LNCAP (cell line): ENCODE results near the gene SNX25.

Source experiments
- TF ChIP-seq, protein P1 (sequence below): fragments of 450-650 bp; IDR thresholded peaks from 2 replicates; pipeline ENCODE4 v1.5.1; 2017; ENCODE audit warnings: mild to moderate bottlenecking

SNX25 gene

DNA sequence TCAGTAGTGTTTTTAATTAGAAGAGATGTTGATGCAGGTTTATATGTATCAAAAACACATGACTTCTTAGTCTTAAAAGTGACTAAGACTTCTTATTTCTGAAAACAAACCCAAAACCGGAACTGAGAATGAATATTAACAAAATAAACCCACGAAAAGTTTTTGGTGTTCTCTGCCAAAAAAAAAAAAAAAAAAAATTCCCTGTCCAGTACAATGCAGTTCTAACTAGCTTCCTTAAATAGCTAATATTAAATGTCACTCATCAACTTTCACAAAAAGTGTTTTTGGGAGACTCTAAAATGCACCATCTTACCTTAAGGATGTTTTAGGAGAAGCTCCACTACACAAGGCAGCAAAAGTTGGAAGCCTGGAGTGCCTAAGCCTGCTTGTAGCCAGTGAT is 189.2 kb downstream of the SNX25 start:
- TF ChIP-seq, protein P1, sequence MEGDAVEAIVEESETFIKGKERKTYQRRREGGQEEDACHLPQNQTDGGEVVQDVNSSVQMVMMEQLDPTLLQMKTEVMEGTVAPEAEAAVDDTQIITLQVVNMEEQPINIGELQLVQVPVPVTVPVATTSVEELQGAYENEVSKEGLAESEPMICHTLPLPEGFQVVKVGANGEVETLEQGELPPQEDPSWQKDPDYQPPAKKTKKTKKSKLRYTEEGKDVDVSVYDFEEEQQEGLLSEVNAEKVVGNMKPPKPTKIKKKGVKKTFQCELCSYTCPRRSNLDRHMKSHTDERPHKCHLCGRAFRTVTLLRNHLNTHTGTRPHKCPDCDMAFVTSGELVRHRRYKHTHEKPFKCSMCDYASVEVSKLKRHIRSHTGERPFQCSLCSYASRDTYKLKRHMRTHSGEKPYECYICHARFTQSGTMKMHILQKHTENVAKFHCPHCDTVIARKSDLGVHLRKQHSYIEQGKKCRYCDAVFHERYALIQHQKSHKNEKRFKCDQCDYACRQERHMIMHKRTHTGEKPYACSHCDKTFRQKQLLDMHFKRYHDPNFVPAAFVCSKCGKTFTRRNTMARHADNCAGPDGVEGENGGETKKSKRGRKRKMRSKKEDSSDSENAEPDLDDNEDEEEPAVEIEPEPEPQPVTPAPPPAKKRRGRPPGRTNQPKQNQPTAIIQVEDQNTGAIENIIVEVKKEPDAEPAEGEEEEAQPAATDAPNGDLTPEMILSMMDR = no peak

DNA sequence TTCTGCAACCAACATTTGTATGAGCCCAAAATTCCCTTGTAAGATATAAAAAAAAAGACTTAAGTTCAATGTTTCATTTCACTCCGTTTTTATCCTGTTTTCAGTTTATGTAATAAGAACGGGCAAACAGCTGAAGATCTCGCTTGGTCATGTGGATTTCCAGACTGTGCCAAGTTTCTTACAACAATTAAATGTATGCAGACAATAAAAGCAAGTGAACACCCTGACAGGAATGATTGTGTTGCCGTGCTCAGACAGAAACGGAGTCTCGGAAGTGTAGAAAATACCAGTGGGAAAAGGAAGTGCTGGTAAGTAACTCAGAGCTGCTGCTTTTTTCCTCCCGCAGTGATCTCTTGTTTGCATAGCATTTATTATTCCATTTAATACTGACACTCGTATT is 190.1 kb downstream of the SNX25 start:
- TF ChIP-seq, protein P1 = no peak

DNA sequence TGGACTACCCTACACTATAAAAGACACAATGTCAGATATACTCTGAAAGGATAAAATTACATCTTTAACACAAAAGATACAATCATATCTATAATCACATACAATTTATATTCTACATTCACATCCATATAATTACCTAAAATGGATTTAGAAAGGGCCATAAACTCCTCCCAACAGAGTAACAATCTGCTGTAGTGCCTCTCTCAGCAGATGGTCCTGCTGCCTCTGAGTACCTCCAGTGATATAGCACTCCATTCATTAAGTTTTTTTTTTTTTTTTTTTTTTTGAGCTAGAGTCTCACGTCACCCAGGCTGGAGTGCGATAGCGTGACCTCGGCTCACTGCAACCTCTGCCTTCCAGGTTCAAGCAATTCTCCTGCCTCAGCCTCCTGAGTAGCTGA is 194.6 kb downstream of the SNX25 start:
- TF ChIP-seq, protein P1 = no peak

DNA sequence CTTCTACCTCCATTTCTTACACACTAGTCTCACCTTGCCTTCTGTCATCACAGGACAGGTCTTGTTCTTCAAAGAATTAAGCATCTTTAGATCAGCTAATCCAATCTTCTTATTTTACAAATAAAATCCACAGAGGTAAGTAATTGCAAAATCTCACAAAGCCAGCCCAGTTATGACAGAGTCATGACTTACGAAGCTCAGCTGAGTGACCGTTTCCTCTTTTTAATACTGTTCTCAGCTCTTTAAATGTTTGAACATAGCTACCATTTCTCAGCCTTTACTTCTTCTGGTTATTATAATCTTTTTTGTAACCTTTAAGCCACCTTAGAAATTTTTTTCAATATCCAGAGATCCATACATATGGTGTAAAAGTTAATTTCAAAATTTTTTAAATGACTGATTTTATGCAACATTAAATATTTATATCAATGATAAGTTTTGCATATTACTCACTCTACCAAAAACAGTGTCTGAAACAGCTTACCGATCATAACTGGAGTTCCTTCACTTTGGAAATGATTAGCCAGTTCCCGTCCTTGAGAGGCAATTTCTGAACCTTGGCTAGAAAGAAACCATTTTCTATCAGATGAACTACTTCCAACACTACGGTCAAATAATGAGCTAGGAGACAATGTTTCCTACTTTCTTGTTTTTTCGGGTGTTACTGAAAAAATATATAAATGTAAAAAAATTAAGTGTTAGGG is 196.1 kb downstream of the SNX25 start:
- TF ChIP-seq, protein P1 = no peak

DNA sequence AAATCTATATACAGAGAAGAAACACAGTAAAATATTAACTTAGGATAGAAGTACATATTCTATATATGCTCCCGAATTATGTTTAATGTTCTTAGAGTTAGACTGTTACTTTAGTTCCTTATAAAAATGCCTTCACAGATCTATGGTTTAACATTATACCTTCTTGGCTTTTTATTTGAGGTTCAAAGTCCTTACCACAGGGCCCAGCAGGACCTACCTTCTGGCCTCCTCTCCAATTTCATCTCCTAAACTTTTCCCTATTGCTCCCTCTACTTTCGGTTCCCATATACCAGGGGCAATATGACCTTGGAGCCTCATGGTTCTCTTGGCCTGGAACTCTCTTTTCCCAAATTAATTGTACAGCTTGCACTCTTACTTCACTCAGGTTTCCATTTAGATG is 199.0 kb downstream of the SNX25 start:
- TF ChIP-seq, protein P1 = no peak

DNA sequence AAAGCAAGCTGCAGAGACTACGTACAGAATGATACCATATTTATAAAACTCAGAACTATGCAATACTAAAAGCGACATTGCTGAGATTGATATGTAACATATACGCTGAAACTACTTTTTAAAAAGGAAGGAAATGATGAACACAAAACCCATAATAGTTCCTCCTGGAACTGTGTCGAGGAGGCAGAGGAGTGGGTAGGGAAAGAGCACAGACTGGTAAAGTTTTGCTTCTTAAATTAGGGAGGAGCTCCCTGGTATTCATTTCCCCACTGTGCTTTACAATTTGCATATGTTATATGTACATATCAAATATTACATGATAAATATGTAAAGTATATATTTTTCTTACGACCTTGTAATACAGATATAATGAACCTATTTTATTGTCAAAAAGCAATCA is 202.5 kb downstream of the SNX25 start:
- TF ChIP-seq, protein P1 = no peak

DNA sequence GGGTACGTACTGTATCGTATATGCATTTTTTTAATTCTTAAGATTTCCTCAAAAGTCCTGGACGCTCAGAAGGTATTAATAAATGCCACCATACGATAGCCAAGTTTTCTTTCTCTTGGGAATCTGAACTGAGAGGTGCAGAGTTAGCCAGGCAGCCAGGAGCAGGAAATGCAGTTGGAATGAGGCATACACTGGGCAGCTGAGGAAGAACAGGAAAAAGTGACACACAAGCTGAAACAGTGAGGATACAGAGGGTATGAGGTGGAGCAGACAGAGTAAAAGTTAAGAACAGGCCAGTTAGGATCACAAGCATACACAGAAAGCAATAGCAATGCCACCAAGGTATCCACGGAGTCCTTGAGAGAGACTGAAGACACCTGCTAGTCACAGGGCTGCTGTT is 203.0 kb downstream of the SNX25 start:
- TF ChIP-seq, protein P1 = no peak
